HL-60 (cell line): ENCODE results near the gene GRID1.

ENCODE experiments used
- CTCF ChIP-seq: IDR thresholded peaks from one replicate; pipeline ENCODE4 v1.5.1; 2011; ENCODE audit warnings: low read length, control low read depth, inconsistent platforms; ENCODE audit not compliant: insufficient read depth
- SPI1 ChIP-seq: IDR thresholded peaks from 2 replicates; pipeline ENCODE4 v1.6.1; 2012; ENCODE audit warnings: low read depth, mild to moderate bottlenecking, borderline replicate concordance

DNA sequence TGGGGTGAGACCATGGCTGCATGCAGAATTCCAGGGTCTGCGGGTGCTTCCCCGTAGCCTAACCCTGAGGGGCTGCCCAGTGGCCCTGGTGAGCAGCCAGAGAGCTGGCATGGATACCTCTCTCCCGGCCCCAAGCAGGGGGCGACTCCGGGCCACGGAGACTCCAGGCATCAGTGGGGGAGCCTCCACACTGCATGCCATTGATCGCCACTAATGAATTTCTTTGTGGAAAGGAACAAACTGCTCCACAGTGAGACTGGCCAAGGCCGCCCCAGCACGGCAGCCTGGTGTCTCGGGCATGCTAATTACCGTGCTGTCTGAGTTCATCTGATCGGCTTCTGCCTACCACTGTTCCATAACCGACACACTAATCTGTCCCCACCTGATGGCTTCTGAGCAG is 184.4 kb downstream of the GRID1 start:
- no peak for TF ChIP-seq CTCF
- no peak for TF ChIP-seq SPI1
